Keratinocyte (primary cell): ENCODE data around the gene NCAM2. TPM values are rescaled to one million over a fixed set of nuclear protein-coding genes. Genes with fewer than 3 reads are reported as not detected.

Experiments
- DNase-seq: peaks from one replicate; pipeline ENCODE4 v3.0.0-alpha.2; 2011; ENCODE audit warnings: low read depth, missing footprints, low spot score
- FAIRE-seq: peaks from 2 replicates; lab custom pipeline; 2011; peaks lifted over from hg19 to GRCh38; lab: Jason Lieb, UNC
- H2AFZ ChIP-seq: 2 replicates; pipeline ENCODE4 v1.6.0; 2012; ENCODE audit warnings: low read length, control low read depth, inconsistent platforms; ENCODE audit not compliant: control insufficient read depth
- H3K27ac ChIP-seq: 2 replicates; pipeline ENCODE4 v1.5.1; 2011; ENCODE audit warnings: low read length; ENCODE audit not compliant: control insufficient read depth, insufficient read depth
- H3K27me3 ChIP-seq: 3 replicates; pipeline ENCODE4 v1.6.0; 2011; ENCODE audit warnings: low read length; ENCODE audit not compliant: control insufficient read depth, insufficient read depth; ENCODE audit errors: extremely low read depth
- H3K36me3 ChIP-seq, 2 experiments: 2 replicates in 1 of 2; 3 replicates in 1 of 2; pipeline ENCODE4 v1.5.1; 2011; ENCODE audit warnings: low read length in 2 of 2, mild to moderate bottlenecking in 1 of 2; ENCODE audit not compliant: control insufficient read depth in 2 of 2, insufficient read depth in 2 of 2; ENCODE audit errors: extremely low read depth in 1 of 2
- H3K4me1 ChIP-seq: 3 replicates; pipeline ENCODE4 v1.5.1; 2011; ENCODE audit warnings: low read length; ENCODE audit not compliant: control insufficient read depth, insufficient read depth; ENCODE audit errors: extremely low read depth
- H3K4me2 ChIP-seq: 3 replicates; pipeline ENCODE4 v1.6.0; 2011; ENCODE audit warnings: low read depth, low read length; ENCODE audit not compliant: control insufficient read depth, insufficient read depth; ENCODE audit errors: extremely low read depth
- H3K4me3 ChIP-seq, 3 experiments: fragments of 200-600 bp in 1 of 3; sonication (generic) in 1 of 3; 2 replicates in 2 of 3; 3 replicates in 1 of 3; pipeline ENCODE4 v1.5.1; 2011 to 2016; ENCODE audit warnings: low read length in 3 of 3, mild to moderate bottlenecking in 3 of 3, control low read depth in 2 of 3, inconsistent platforms in 1 of 3, low read depth in 1 of 3, mixed read lengths in 1 of 3, mixed run types in 1 of 3, moderate library complexity in 1 of 3; ENCODE audit not compliant: control insufficient read depth in 2 of 3, insufficient read depth in 2 of 3; ENCODE audit errors: extremely low read depth in 1 of 3
- H3K79me2 ChIP-seq: 2 replicates; pipeline ENCODE4 v1.6.0; 2012; ENCODE audit warnings: low read length; ENCODE audit not compliant: control insufficient read depth, insufficient read depth
- H3K9ac ChIP-seq: 3 replicates; pipeline ENCODE4 v1.6.0; 2011; ENCODE audit warnings: low read length; ENCODE audit not compliant: control insufficient read depth, insufficient read depth; ENCODE audit errors: extremely low read depth
- H3K9me1 ChIP-seq: 3 replicates; pipeline ENCODE4 v1.6.0; 2011; ENCODE audit warnings: low read length; ENCODE audit not compliant: control insufficient read depth, insufficient read depth; ENCODE audit errors: extremely low read depth
- H3K9me3 ChIP-seq: 2 replicates; pipeline ENCODE4 v1.5.1; 2012; ENCODE audit warnings: low read depth, low read length; ENCODE audit not compliant: control insufficient read depth
- H4K20me1 ChIP-seq: 3 replicates; pipeline ENCODE4 v1.6.0; 2011; ENCODE audit warnings: low read length; ENCODE audit not compliant: control insufficient read depth, insufficient read depth; ENCODE audit errors: extremely low read depth
- EZH2 ChIP-seq: IDR thresholded peaks from one replicate; pipeline ENCODE4 v1.6.1; 2012; ENCODE audit warnings: inconsistent platforms, mild to moderate bottlenecking, low read length, moderate library complexity
- dilution Hi-C: fragments of 300-500 bp; cut with MboI; formaldehyde crosslinking; loops from one replicate; pipeline ENCODE4 v1.7.0; 2020; ENCODE audit warnings: low sequenced_read_pairs; ENCODE audit not compliant: extremely low pct_ligation_motif_present
- polyA plus RNA-seq, 5 experiments: library from polyadenylated mRNA; depleted of rRNA in 3 of 5; stranded (reverse) in 3 of 5; stranded (forward) in 1 of 5; unstranded in 1 of 5; fragments of >200 nt; gene quantifications; 1 replicate in 1 of 5; 2 replicates in 3 of 5; 3 replicates in 1 of 5; pipeline versions ENCODE4 v1.2.1 to v1.2.3, GENCODE V29; 2011 to 2012; ENCODE audit warnings: missing spikeins in 2 of 5, low read depth in 1 of 5, low replicate concordance in 1 of 5
- TF ChIP-seq, protein P1 (sequence below), 3 experiments: IDR thresholded peaks in 1 of 3; conservative IDR thresholded peaks in 1 of 3; optimal IDR thresholded peaks in 1 of 3; 2 replicates in 2 of 3; 3 replicates in 1 of 3; pipeline versions ENCODE3 to v1.5.1; 2011; ENCODE audit warnings: low read length in 3 of 3, mild to moderate bottlenecking in 3 of 3, moderate library complexity in 2 of 3, control low read depth in 1 of 3, inconsistent platforms in 1 of 3; ENCODE audit not compliant: insufficient read depth in 2 of 3; ENCODE audit errors: extremely low read depth in 1 of 3

The NCAM2 gene
- polyA plus RNA-seq, 1 donor (not counting 4 experiments of a cell fraction or from before 2014, with no cell fraction given), result 0.16 TPM

DNA sequence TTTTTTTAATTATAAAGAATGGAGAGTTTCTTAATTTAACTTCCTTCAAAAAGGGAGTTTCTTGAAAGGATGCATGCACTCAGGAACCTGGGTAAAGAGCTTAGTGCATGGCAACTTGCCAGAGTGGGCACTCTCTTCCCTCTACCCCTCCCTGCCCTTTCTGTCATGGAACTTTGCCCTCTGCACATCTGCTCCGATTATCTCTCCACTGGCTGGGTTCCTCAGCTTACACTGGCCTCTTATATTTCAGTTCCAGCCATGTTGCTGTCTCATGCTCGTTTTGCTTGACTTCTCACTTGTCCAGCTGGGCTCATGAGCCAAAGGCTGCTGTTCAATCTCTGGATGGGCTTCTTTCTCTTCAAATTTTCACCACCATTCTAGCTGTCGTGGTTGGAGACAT lies 87.0 kb downstream of the NCAM2 start:
- H3K9me1 ChIP-seq, result no peaks in the 10 kb centered on the region
- no peak overlapping the region for H2AFZ ChIP-seq
- no peak overlapping the region for H3K27ac ChIP-seq
- TF ChIP-seq EZH2, result no peak
- TF ChIP-seq, protein P1, sequence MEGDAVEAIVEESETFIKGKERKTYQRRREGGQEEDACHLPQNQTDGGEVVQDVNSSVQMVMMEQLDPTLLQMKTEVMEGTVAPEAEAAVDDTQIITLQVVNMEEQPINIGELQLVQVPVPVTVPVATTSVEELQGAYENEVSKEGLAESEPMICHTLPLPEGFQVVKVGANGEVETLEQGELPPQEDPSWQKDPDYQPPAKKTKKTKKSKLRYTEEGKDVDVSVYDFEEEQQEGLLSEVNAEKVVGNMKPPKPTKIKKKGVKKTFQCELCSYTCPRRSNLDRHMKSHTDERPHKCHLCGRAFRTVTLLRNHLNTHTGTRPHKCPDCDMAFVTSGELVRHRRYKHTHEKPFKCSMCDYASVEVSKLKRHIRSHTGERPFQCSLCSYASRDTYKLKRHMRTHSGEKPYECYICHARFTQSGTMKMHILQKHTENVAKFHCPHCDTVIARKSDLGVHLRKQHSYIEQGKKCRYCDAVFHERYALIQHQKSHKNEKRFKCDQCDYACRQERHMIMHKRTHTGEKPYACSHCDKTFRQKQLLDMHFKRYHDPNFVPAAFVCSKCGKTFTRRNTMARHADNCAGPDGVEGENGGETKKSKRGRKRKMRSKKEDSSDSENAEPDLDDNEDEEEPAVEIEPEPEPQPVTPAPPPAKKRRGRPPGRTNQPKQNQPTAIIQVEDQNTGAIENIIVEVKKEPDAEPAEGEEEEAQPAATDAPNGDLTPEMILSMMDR (optimal IDR thresholded peaks at IDR 0.05 in 1 of 3, IDR thresholded peaks at IDR 0.05 in 1 of 3, conservative IDR thresholded peaks at IDR 0.05 in 1 of 3; ENCODE audit: extremely low read depth in 1 of 3, insufficient read depth in 2 of 3, low read length in 3 of 3), result no peak
- H3K4me2 ChIP-seq, result no peak overlapping the region
- no peaks in the 10 kb centered on the region for H3K4me1 ChIP-seq
- H3K4me3 ChIP-seq, result no peak overlapping the region
- H4K20me1 ChIP-seq, result no peaks in the 10 kb centered on the region
- no peaks in the 10 kb centered on the region for H3K27me3 ChIP-seq
- no peak for FAIRE-seq
- DNase-seq, result no peak
- dilution Hi-C loops, result no loop called here
- no peaks in the 10 kb centered on the region for H3K36me3 ChIP-seq
- H3K9ac ChIP-seq, result no peak overlapping the region
- H3K9me3 ChIP-seq, result peaks cover 2% of the 10 kb centered on the region
- H3K79me2 ChIP-seq, result no peaks in the 10 kb centered on the region

DNA sequence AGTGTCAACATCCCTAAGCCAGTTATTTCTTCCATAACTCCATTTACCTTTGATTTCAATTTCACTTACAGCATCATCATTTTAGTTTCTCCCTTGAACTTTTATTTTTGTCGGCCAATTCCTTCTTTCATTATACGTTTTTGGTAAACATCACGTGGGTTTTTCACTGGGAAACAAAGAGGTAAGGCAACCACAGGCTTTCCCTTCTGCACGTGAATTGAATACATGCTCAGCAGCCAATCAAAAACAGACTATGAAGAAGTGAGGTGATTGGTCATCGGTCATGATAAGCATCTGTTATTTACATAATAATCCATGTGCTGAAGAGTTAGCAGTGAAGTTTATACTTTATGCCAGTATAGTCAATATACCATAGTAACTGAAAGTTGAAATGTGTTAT lies 98.7 kb downstream of the NCAM2 start:
- no peaks in the 10 kb centered on the region for H3K9me3 ChIP-seq
- no peak for FAIRE-seq
- dilution Hi-C loops, result no loop called here

More for the DNA sequence above, 98.7 kb downstream of the NCAM2 start:
- Histone ChIP-seq H4K20me1 (no peaks in the 10 kb centered on the region), H3K4me2 (no peak overlapping the region), H2AFZ (no peak overlapping the region), H3K79me2 (no peaks in the 10 kb centered on the region), H3K4me1 (no peaks in the 10 kb centered on the region), H3K9ac (no peak overlapping the region), H3K27me3 (no peaks in the 10 kb centered on the region), H3K27ac (no peak overlapping the region), H3K9me1 (no peaks in the 10 kb centered on the region), H3K36me3 (no peaks in the 10 kb centered on the region), H3K4me3 (no peak overlapping the region)
- no peak for DNase-seq
- TF ChIP-seq, protein P1 (optimal IDR thresholded peaks at IDR 0.05 in 1 of 3, IDR thresholded peaks at IDR 0.05 in 1 of 3, conservative IDR thresholded peaks at IDR 0.05 in 1 of 3; ENCODE audit: extremely low read depth in 1 of 3, insufficient read depth in 2 of 3, low read length in 3 of 3), result no peak
- no peak for TF ChIP-seq EZH2
